Lower leg skin (tissue), 3 donors: ENCODE results near the gene MASP2.

Experiments
- CTCF ChIP-seq, 3 donors: fragments of 450-650 bp; IDR thresholded peaks; one replicate each; pipeline ENCODE4 v1.5.1; 2016; ENCODE audit warnings: antibody characterized with exemption in 3 of 3, mild to moderate bottlenecking in 3 of 3, moderate library complexity in 2 of 3
- POLR2A ChIP-seq, 2 donors: fragments of 450-650 bp; IDR thresholded peaks; one replicate each; pipeline ENCODE4 v1.6.1; 2016 to 2017; ENCODE audit warnings: antibody characterized with exemption in 2 of 2, mild to moderate bottlenecking in 1 of 2, moderate library complexity in 1 of 2

DNA sequence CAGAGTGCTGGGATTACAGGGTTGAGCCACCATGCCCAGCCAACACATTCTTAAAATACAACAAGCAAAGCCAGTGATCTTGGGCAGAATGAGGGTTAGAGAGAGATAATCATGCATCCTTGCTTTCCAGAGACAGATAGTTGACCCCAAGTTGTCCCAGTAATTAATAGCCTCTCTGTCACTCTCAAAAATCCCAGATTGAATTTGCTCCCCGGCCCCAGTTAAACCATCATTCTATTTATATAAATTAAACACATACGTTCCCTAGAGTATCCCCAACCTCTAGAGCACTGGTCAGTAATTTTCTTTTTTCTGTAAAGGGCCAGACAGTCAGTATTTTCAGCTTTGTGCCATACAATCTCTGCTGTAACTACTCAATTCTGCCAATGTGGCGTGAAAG lies 50.9 kb downstream of the MASP2 start:
- TF ChIP-seq CTCF (IDR thresholded peaks at IDR 0.05) (no peak), POLR2A (IDR thresholded peaks at IDR 0.05) (no peak)
